GM21529 (cell line): ENCODE results near the gene PLD4.
"Not testable (repeated sequence)": the region's sequence is repeated elsewhere in the genome, so short reads cannot be mapped to it uniquely, and the experiment has no call there.

Source experiments
- ATAC-seq: cut with Tn5 transposase; IDR thresholded peaks from one replicate; pipeline ENCODE4 v1.9.1; 2021; ENCODE audit not compliant: unreplicated experiment

PLD4 gene

GRCh38 chr14:104939666-104940410 lies 15.2 kb downstream of the PLD4 start:
- ATAC-seq = no peak

GRCh38 chr14:104940526-104941150 lies 16.0 kb downstream of the PLD4 start:
- ATAC-seq = no peak

- no peak for ATAC-seq
These were observed 17.1 kb downstream of the PLD4 start for GRCh38 chr14:104941508-104942365.

- no peak for ATAC-seq
These were observed 17.9 kb downstream of the PLD4 start for GRCh38 chr14:104942586-104942985.

GRCh38 chr14:104943216-104944015 lies 18.7 kb downstream of the PLD4 start:
- not testable (repeated sequence) for ATAC-seq

- not testable (repeated sequence) for ATAC-seq
These were observed 19.3 kb downstream of the PLD4 start for GRCh38 chr14:104944016-104944308.

GRCh38 chr14:104944436-104945205 lies 19.9 kb downstream of the PLD4 start:
- ATAC-seq = not testable (repeated sequence)

GRCh38 chr14:104945266-104945665 lies 20.6 kb downstream of the PLD4 start:
- not testable (repeated sequence) for ATAC-seq

- ATAC-seq = not testable (repeated sequence)
These were observed 21.6 kb downstream of the PLD4 start for GRCh38 chr14:104945986-104946965.

- ATAC-seq = not testable (repeated sequence)
These were observed 22.5 kb downstream of the PLD4 start for GRCh38 chr14:104947201-104947600.

- ATAC-seq = not testable (repeated sequence)
These were observed 23.4 kb downstream of the PLD4 start for GRCh38 chr14:104947881-104948735.

- ATAC-seq = no peak
These were observed 24.0 kb downstream of the PLD4 start for GRCh38 chr14:104948736-104949031.

- not testable (repeated sequence) for ATAC-seq
These were observed 24.8 kb downstream of the PLD4 start for GRCh38 chr14:104949406-104949955.

GRCh38 chr14:104950021-104950420 lies 25.3 kb downstream of the PLD4 start:
- no peak for ATAC-seq

GRCh38 chr14:104950701-104951100 lies 26.0 kb downstream of the PLD4 start:
- not testable (repeated sequence) for ATAC-seq

GRCh38 chr14:104951863-104952657 lies 27.4 kb downstream of the PLD4 start:
- ATAC-seq = not testable (repeated sequence)

GRCh38 chr14:104953097-104953496 lies 28.4 kb downstream of the PLD4 start:
- no peak for ATAC-seq
